GM21381 (cell line): Measurements from ENCODE around the gene MTPN.

Source experiments
- ATAC-seq: cut with Tn5 transposase; IDR thresholded peaks from one replicate; pipeline ENCODE4 v1.9.1; 2021; ENCODE audit warnings: mild to moderate bottlenecking, moderate library complexity; ENCODE audit not compliant: unreplicated experiment

The MTPN gene

DNA sequence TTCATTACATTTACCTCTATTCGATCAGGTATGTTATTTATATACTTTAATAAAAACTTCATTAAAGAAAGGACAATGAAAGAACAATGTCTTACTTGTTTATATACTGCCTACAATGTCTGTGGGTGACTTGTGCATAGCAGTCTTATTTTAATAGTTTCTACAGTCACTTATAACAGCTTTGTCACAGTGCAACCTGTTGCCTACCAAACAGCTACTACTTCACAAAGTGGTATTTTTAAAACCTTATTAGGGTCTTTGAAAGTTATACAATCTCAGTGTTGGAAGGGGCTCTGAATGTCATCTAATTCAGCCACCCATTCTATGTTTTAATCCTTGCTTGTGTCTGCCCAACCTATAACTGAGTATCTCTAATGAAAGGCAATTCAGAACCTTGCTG lies 19.0 kb downstream of the MTPN start:
- no peak for ATAC-seq

DNA sequence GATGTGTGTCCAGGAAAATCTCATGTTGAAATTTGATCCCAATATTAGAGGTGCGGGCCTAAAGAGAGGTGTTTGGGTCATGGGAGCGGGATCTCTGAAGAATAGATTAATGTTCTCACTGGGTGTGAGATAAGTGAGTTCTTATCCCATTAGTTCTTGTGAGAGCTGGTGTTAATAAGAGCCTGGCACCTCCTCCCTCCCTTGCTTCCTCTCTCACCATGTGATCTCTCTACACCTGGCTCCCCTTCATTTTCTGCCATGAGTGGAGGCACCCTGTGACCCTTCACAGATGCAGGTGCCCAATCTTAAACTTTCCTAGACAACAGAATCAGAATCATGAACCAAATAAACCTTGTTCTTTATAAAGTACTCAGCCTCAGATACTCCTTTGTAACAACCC lies 19.5 kb downstream of the MTPN start:
- ATAC-seq, result no peak

DNA sequence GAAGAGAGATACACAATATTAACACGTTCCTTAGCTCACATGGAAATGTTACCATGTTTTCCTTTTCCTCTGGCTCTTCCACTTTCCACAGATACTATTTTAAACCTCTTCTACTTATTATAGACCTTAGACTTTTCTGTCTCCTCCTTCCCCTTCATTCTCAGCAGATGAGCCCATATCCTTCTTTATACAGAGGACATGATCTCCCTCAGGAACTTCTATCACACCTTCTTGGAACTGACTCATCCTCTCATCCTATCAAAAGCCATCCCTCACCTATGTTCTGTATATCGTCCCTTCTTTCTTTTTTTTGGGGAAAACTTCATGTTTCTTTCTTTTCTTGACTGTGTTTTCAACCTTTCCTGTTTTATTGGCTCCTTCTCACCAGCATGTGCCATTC lies 20.8 kb downstream of the MTPN start:
- ATAC-seq, result no peak

DNA sequence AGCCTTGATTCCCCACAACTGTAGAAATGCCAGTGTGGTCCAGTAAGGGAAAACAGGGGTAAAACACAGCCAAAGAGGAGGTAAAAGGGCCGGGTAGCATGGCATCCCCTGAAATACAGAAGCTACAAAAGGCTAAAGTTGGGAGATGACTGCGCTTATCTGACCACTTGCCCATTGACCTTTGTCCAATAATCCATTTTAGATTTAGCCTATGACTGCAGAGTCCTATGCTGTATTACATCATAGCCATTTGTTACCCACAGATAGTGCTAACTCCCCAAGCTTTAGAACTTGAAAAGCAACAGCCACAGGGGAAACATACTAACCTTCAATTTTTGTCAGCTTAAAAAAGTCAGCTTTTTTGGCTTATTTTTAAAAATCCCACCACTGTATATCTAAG lies 26.2 kb downstream of the MTPN start:
- no peak for ATAC-seq

DNA sequence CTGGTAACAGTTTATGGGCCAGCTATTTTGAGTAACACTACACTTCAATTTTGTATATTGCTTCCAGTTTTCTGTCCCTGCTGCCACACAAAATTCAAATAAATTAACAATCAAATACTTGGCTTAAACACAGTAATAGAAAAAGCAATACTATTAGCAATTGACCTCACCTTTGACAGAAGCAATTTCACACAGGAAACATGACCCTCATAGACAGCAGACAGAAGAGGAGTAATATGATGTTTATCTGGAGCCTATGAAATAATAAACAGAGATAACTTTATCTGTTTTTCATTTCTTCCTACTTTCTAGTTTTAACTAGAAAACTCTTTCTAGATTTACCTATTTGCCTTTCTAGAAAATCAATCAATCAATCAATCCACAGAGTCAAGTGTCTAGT lies 26.7 kb downstream of the MTPN start:
- ATAC-seq, result no peak

DNA sequence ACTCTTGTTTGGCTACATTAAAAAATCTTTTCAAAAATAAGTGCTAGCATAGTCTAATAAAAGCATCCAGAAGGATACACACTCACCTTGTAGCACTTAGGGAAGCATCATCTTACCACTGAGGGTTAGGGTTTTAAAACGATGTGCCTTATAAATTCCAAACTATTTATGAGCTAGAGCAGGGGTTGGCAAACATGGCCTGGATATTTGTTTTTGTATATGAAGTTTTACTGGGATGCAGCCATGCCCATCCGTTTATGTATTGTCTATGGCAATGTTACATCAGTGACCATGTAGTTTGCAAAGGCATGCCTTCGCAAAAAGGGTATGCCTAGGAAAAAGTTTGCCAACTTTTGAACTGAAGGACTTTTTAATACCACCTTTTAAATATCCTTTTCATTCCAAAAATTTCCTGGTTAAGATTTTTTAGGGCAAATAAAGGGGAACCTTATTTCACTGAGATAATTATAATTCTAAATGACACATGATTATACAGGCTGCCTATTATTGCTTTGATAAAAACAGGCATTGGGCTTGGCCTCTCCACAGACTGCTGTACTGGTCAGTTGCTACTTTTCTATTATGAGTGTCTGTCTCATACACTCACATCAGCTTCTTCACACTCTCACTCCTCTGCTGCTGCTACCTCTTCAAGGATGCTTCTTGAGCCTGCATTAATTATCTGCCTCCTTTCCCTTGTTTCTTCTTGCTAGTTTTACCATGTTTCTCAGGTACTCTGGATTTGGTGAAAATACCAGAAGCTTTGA lies 30.7 kb downstream of the MTPN start:
- ATAC-seq, result no peak

DNA sequence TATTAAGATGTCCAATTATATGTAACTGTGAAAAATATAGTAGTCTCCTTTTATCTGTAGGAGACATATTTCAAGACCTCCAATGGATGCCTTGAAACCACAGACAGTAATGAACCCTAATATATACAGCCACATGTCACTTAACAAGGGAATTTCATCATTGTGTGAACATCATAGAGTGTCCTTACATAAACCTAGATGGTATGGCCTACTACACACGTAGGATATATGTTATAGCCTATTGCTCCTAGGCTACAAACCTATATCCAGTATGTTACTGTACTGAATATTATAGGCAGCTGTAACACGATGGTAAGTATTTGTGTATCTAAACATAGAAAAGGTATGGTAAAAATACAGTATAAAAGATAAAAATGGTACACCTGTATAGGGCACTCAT lies 32.4 kb downstream of the MTPN start:
- no peak for ATAC-seq

DNA sequence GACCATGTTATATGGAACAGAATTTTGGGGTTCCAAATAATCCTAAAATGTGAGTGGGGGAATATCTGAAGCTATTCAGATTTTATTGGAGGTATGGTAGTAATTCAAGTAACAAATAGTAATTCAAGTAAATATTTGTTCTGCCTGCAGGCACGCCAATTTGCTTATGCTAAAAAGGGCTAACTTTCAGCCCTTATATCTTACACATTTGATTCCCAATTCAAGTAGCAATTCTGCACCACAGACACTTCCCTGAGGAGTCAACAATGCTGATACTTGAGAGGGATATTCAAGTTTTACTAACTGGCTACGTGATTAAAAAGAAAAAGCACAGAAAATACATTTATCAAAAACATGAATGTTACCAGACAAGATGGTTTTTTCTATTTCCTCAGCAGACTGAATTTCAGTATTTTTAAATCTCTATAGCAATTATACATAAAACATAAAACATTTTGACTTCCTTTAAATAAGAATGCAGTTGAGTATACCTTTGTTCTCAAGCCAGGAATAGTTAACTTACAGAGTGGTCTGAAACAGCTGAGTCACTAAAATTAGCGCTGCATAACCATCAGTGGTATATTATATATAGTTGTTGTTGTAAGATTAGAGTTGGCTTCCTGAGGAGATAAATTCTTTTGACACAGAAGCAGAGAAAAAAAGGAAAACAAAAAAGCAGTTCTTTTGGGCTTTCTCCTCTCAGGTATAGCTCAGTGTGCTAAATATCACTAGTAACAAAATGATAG lies 33.9 kb downstream of the MTPN start:
- ATAC-seq, result no peak

DNA sequence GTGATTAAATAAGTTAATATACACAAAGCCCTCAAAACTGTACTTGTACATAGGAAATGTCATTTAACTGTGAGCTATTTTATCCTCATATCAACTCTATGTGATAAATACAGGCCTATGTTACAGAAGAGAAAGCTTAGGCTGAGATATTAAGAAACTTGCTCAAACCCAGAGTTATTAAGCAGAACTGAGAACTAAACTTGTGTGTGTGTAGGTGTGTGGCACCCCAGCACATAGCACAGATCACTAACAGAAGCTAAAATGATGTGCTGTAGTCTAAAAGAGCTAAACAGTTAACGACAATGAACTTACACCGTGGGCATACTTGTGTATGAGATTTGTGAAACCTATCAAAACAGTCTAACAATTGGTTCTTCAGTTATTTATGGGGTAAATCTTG lies 34.5 kb downstream of the MTPN start:
- ATAC-seq, result peak; percentile 73

DNA sequence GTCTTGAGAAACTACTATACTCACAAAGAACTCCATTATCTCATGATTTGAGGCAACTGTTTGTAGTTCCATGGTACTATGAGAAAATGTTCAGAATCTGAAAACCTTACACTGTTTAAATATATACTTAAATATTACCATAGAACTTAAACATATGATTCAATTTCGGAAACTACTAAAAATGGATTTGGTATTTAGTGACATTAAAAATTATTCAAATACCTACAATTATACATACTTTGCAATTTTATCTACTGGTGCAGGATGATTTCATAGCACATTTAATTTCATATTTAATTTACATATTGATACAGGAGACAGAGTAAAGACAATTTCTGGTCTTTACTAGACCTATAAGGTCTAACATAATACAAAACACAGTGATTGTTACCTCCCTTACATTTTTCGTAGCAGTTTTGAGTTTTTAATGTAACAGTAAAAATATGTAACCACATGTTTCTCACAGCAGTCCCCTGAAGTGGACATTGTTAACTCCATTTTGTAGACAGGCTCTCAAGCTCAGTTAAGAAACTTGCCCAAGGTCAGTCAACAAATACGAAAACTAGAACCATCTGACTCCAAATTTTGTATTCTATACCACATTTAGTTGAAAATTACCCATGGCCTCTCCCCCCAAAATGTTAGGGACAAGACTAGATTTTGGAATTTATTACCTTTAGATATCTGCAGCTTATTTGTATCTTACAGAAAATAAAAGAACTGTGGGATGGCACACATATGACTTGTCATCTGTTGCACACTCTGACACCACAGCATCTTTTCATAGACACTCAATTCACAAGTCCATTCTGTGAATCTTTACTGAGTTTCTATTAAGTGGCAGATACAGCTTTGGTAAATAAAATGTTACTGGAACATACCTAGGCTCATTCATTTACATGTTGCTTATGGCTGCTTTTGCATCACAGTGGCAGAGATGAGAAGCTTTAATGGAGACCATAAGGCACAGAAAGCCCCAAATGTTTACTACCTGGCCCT lies 36.8 kb downstream of the MTPN start:
- no peak for ATAC-seq

DNA sequence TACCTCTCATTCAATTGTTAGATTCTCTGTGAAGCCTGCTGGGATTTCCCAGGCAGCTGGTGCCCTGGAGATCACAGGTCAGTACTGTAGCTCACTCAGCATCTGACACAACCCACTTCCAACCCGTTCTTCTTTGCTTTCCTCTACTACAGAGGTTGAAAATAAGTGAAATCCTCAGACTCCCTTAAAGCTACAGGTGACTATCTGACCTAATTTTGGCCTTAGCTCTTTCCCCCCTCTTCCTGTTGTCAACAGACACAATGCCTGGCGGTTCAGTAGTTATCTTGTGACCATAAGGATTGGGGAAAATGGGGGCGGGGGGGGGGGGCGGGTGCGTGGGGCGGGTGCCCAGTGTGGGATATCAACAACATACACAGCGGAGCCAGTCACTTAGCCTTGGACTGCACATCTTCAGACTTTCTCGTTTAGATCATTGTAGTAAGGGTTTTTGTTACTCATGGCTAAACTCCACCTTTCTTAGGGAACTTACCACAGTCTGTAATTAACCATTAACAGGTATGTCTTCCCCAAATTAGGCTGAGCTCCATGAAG lies 37.8 kb downstream of the MTPN start:
- ATAC-seq, result no peak

DNA sequence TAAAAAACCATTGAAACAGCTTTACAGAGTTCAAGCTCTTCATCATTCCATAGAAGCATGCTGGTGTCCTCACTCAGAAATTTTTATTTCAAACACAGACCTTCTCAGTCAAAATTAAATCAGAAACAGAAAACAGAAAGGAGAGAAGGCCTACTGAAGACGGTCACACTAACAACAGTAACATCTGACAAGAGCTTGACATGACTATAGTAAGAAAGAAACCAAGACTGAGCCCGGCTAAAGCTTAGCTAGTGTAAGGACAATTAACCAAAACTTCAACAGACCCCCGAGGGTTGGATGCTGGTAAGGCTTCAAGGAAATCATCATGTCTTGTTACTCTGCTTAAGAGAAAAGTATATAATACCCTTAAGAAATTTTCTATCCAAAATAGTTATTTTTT lies 38.6 kb downstream of the MTPN start:
- ATAC-seq, result peak; percentile 51

DNA sequence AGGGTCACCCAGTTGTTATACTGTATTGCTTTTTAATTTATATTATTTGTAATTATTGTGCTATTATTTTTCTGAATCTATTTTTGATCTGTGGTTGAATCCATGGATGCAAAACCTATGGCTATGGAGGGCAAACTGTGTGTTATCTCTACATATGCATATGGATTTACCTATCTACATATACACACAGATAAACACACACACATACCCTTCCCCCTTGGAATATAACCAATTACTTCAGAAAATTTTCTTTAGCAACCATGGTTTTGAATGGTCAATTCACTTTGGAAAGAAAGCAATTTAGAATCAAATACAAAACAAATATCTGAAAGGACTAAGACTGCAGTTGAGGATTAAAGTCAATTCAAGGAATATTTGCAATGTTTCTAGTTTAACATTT lies 39.1 kb downstream of the MTPN start:
- no peak for ATAC-seq

DNA sequence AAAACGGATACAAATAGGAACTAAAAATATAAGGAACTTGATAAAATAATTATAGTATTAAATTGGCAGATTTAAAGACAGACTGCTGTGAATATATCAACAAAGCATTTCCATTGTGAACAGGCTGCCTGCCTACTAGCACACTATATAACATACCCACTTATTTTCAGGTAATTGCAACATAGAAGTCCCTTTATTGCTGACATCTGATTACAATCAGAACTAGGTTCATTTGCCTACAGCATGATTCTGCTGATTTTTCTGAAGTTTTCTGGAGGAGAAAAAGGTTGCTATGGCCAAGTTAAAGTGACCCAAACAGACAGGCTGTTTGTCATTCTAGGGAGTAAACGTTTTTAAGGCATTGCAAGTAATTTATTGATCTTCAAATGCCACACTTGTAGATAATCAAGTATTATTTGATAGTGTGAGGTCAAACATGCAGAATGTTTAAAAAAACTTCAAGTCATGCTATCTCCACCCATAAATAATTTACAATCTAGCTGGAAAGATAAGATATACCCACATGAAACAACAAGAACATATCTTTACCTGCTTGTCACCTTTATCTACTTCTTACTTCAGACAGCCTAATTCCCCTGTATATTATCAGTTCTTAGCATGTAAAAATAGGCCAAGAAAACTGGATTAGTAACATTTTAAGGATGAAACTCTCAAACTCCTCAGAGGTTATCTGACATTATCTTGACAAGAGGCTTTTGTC lies 40.5 kb downstream of the MTPN start:
- ATAC-seq, result no peak

DNA sequence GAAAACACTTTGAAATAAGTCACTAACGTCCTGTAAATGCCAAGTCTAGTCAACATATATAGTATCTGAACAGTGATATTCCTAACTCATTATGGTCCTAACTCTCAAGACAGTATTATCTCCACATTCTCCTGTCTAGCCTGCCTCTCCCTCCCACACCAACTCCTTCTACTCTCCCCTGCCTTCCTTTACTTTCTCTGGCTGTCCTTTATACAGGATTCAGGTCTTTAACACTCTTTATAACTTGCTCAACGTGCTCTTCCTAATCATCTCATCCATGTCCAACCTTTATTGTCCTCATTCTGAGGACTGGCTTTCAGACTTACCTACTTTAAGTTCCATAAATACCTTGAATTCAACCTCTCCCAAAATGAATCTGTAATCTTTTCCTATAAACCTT lies 42.5 kb downstream of the MTPN start:
- no peak for ATAC-seq

DNA sequence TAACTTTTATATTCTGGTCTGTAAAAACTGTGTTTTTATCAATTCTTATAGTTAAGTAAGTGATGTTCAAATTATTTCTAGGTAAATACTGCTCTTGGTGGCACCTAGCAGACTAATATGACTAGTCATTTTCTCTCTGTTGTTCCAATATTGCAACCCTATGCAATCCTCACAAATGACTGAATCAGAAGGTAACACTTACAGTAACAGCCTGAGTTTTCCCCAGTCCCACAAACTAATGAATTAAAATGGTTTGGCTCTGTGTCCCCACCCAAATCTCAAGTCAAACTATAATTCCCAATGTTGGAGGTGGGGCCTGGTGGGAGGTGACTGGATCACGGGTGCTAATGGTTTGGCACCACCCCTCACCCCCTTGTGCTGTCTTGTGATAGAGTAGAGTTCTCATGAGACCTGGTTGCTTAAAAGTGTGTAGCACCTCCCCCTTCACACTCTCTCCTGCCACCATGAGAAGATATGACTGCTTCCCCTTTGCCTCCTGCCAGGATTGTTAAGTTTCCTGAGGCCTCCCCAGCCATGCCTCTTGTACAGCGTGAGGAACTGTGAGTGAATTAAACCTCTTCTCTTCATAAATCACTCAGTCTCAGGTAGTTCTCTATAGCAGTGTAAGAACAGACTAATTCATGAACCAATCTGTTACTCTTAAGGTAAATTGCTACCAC lies 43.5 kb downstream of the MTPN start:
- no peak for ATAC-seq

DNA sequence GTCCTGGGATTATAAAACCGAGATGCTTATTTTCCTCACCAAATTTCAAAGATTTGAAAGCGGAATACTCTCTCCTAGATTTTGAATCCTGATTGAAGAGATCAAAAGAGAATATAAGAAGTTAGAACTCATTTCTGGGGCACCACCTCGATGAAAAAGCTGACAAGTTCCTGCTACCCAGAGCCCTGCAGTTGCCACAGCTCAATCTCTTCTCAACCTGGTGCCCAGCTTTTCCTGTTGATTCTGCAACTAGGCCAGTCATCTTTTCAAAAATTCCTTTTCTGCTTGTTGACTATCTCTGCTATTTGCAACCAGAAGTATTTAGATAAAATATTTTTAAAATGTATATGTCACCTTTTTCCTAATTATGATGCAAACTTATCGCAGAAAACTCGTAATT lies 45.0 kb downstream of the MTPN start:
- ATAC-seq, result no peak

DNA sequence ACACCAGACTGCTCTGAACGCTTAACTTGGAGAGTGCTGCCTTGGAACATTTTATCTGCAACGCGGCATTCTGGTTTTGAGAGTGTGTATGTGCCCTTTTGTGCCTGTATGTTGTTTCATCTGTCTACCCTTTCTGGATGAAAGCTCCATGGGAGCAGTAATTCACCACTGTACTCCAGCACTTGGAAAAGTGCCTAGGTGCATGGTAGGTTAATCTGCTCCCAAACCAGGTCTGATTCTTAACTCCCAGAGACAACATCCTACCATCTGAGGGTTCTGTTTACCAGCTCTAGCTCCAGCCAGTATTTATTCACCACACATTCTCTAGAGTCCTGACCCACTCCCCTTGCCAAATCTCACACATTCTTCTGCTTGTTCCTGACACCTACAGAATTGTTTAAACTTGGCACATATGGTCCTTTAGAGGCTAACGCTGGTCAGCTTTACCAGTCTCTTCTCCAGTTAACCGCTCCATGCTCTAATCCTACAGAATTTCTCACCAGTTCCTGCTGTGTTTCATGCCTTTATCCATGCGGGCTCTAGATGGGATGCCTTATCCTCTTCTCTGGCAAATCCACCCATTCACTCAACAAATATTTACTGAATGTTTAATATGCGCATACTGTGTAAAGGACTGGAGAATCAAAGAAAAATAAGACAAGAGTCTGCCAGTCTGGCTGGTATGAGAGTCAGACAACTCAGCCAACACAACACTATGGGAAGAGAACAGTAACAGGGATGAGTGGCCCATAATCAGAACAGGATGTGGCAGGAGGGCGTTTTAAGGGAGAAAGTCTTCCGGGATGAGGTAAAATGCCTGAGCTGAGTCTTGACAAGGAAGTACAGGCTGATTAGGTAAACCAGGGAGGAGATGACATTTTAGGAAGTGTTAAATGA lies 46.3 kb downstream of the MTPN start:
- no peak for ATAC-seq

DNA sequence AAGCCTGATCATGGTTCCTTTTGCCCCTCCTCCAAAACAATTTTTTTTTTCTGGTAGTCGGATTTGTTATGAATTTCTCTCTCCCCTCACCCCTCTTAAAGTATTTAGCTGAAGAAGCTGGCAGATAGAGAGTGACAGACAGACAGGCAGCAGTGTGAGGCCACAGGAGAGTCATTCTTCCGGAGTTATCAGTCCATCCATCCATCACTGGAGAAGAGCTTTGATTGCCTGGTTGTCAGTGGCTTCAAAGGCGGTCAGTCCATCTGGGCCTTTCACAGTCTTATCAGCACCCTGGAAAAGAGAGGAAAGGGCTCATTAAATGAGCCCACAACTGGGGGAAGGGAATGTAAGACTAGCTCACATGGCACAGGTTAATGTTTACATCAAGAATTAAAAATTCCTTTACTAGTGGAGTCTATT lies 47.4 kb downstream of the MTPN start:
- ATAC-seq, result no peak
